WTC11 (cell line): ENCODE data around the gene GPR132. TPM values are rescaled to one million over a fixed set of nuclear protein-coding genes. Genes with fewer than 3 reads are reported as not detected.

Experiments used
- ATAC-seq: fragments of 200-7000 bp; cut with Tn5 transposase; 2 replicates; pipeline ENCODE4 v1.10.0; 2021; ENCODE audit warnings: mild to moderate bottlenecking, moderate library complexity
- CTCF ChIA-PET: fragments of 300-600 bp; sonication (Branson Sonifier 250); formaldehyde crosslinking; loops from one replicate; lab custom pipeline; 2021; ENCODE audit warnings: antibody characterized with exemption; lab: Charles Lee
- POLR2A ChIA-PET: fragments of 350-600 bp; sonication (Branson Sonifier 250); formaldehyde crosslinking; loops from one replicate; lab custom pipeline; 2021; ENCODE audit warnings: antibody characterized with exemption; lab: Charles Lee
- DNase-seq: peaks from one replicate; pipeline ENCODE4 v3.0.0; 2021; ENCODE audit warnings: low spot score
- H3K27ac Mint-ChIP-seq: 2 replicates; pipeline ENCODE4 v1.8.0; 2021; ENCODE audit warnings: mixed read lengths
- H3K27me3 Mint-ChIP-seq: 2 replicates; pipeline ENCODE4 v1.8.0; 2021; ENCODE audit warnings: low read depth, mild to moderate bottlenecking, moderate library complexity, mixed read lengths
- H3K36me3 Mint-ChIP-seq: 2 replicates; pipeline ENCODE4 v1.8.0; 2021; ENCODE audit warnings: mixed read lengths
- H3K4me1 Mint-ChIP-seq: 2 replicates; pipeline ENCODE4 v1.8.0; 2022; ENCODE audit warnings: mixed read lengths
- H3K4me3 Mint-ChIP-seq: 2 replicates; pipeline ENCODE4 v1.8.0; 2021; ENCODE audit warnings: mild to moderate bottlenecking, moderate library complexity, mixed read lengths
- H3K9me3 Mint-ChIP-seq: 2 replicates; pipeline ENCODE4 v1.8.0; 2021; ENCODE audit warnings: mixed read lengths
- ATF6 ChIP-seq: sonication (generic); formaldehyde crosslinking; IDR thresholded peaks from 2 replicates; pipeline ENCODE4 v1.8.1; 2023; ENCODE audit warnings: mild to moderate bottlenecking, missing genetic modification reagents
- CBFB ChIP-seq: sonication (generic); formaldehyde crosslinking; IDR thresholded peaks from 2 replicates; pipeline ENCODE4 v1.8.1; 2022; ENCODE audit warnings: mild to moderate bottlenecking, low read depth, missing genetic modification reagents
- E2F1 ChIP-seq: sonication (generic); formaldehyde crosslinking; IDR thresholded peaks from 2 replicates; pipeline ENCODE4 v1.8.0; 2022; ENCODE audit warnings: mild to moderate bottlenecking, missing genetic modification reagents
- ERG ChIP-seq: fragments of 250-450 bp; sonication (Bioruptor Pico); IDR thresholded peaks from 2 replicates; pipeline ENCODE4 v1.8.0; 2021; ENCODE audit warnings: mild to moderate bottlenecking
- FOXJ3 ChIP-seq: sonication (generic); formaldehyde crosslinking; IDR thresholded peaks from 2 replicates; pipeline ENCODE4 v1.9.0; 2021; ENCODE audit warnings: missing genetic modification reagents, mild to moderate bottlenecking, borderline replicate concordance
- GRHL2 ChIP-seq: fragments of 250-450 bp; sonication (Bioruptor Pico); IDR thresholded peaks from 2 replicates; pipeline ENCODE4 v1.8.0; 2022; ENCODE audit warnings: mild to moderate bottlenecking, moderate library complexity; ENCODE audit not compliant: insufficient replicate concordance, severe bottlenecking
- JAZF1 ChIP-seq: fragments of 250-450 bp; sonication (Bioruptor Pico); IDR thresholded peaks from 2 replicates; pipeline ENCODE4 v1.9.0; 2021; ENCODE audit warnings: moderate library complexity, mild to moderate bottlenecking, inconsistent platforms
- MYBL2 ChIP-seq: sonication (generic); formaldehyde crosslinking; IDR thresholded peaks from 2 replicates; pipeline ENCODE4 v1.8.1; 2023; ENCODE audit warnings: mild to moderate bottlenecking, moderate library complexity, missing genetic modification reagents
- RORB ChIP-seq: fragments of 250-450 bp; sonication (Bioruptor Pico); IDR thresholded peaks from 2 replicates; pipeline ENCODE4 v1.9.0; 2021; ENCODE audit warnings: mild to moderate bottlenecking
- SMAD4 ChIP-seq: sonication (generic); formaldehyde crosslinking; IDR thresholded peaks from 2 replicates; pipeline ENCODE4 v1.8.0; 2022; ENCODE audit warnings: mild to moderate bottlenecking, missing genetic modification reagents
- TCF7 ChIP-seq: sonication (generic); formaldehyde crosslinking; IDR thresholded peaks from 2 replicates; pipeline ENCODE4 v1.8.0; 2022; ENCODE audit warnings: mild to moderate bottlenecking, low read depth, missing genetic modification reagents, moderate library complexity
- TEAD1 ChIP-seq: sonication (generic); formaldehyde crosslinking; IDR thresholded peaks from 2 replicates; pipeline ENCODE4 v1.8.0; 2022; ENCODE audit warnings: mild to moderate bottlenecking, missing genetic modification reagents
- ZNF263 ChIP-seq: sonication (generic); formaldehyde crosslinking; IDR thresholded peaks from 2 replicates; pipeline ENCODE4 v1.8.1; 2022; ENCODE audit warnings: low read depth, mild to moderate bottlenecking, moderate library complexity, missing genetic modification reagents
- ZSCAN18 ChIP-seq: fragments of 250-450 bp; sonication (Bioruptor Pico); IDR thresholded peaks from 2 replicates; pipeline ENCODE4 v2.1.2; 2022; ENCODE audit warnings: mild to moderate bottlenecking, moderate library complexity
- total RNA-seq: library from RNA; stranded (reverse); gene quantifications from 3 replicates; pipeline ENCODE4 v1.2.3, GENCODE V29; 2021
- TF ChIP-seq, protein P1 (sequence below): sonication (generic); formaldehyde crosslinking; IDR thresholded peaks from 2 replicates; pipeline ENCODE4 v1.8.1; 2023; ENCODE audit warnings: mild to moderate bottlenecking, missing genetic modification reagents, moderate library complexity
- TF ChIP-seq, protein P2 (sequence below): sonication (generic); formaldehyde crosslinking; IDR thresholded peaks from 2 replicates; pipeline ENCODE4 v1.8.0; 2022; ENCODE audit warnings: mild to moderate bottlenecking, missing genetic modification reagents
- TF ChIP-seq, protein P3 (sequence below): sonication (generic); formaldehyde crosslinking; conservative IDR thresholded peaks from 2 replicates; pipeline ENCODE4 v1.8.1; 2023; ENCODE audit warnings: mild to moderate bottlenecking, low read depth, missing genetic modification reagents, moderate library complexity

Gene GPR132
- total RNA-seq, 1 experiment from 2014 or later: 0.13 TPM

GRCh38 chr14:105020815-105021655 is 44.2 kb downstream of the GPR132 start, which contains the start of gene CDCA4 (continued):
- TF ChIP-seq ATF6 (CRISPR knock-in tag) (no peak), TCF7 (no peak), E2F1 (peak; percentile 82; the same call in 1 of the 2 replicates), RORB (CRISPR knock-in tag) (no peak), CBFB (CRISPR knock-in tag) (0 out of 2 replicates have a peak, but pooled peaks have one; percentile 83), SMAD4 (CRISPR knock-in tag) (no peak), TEAD1 (CRISPR knock-in tag) (peak; percentile 60; the same call in 1 of the 2 replicates), MYBL2 (CRISPR knock-in tag) (peak; percentile 98), GRHL2 (CRISPR knock-in tag) (no peak), FOXJ3 (CRISPR knock-in tag) (no peak)
- TF ChIP-seq, protein P1, sequence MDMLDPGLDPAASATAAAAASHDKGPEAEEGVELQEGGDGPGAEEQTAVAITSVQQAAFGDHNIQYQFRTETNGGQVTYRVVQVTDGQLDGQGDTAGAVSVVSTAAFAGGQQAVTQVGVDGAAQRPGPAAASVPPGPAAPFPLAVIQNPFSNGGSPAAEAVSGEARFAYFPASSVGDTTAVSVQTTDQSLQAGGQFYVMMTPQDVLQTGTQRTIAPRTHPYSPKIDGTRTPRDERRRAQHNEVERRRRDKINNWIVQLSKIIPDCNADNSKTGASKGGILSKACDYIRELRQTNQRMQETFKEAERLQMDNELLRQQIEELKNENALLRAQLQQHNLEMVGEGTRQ (CRISPR knock-in tag): peak; percentile 93
- TF ChIP-seq, protein P2, sequence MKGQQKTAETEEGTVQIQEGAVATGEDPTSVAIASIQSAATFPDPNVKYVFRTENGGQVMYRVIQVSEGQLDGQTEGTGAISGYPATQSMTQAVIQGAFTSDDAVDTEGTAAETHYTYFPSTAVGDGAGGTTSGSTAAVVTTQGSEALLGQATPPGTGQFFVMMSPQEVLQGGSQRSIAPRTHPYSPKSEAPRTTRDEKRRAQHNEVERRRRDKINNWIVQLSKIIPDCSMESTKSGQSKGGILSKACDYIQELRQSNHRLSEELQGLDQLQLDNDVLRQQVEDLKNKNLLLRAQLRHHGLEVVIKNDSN (CRISPR knock-in tag): peak; percentile 92
- TF ChIP-seq, protein P3, sequence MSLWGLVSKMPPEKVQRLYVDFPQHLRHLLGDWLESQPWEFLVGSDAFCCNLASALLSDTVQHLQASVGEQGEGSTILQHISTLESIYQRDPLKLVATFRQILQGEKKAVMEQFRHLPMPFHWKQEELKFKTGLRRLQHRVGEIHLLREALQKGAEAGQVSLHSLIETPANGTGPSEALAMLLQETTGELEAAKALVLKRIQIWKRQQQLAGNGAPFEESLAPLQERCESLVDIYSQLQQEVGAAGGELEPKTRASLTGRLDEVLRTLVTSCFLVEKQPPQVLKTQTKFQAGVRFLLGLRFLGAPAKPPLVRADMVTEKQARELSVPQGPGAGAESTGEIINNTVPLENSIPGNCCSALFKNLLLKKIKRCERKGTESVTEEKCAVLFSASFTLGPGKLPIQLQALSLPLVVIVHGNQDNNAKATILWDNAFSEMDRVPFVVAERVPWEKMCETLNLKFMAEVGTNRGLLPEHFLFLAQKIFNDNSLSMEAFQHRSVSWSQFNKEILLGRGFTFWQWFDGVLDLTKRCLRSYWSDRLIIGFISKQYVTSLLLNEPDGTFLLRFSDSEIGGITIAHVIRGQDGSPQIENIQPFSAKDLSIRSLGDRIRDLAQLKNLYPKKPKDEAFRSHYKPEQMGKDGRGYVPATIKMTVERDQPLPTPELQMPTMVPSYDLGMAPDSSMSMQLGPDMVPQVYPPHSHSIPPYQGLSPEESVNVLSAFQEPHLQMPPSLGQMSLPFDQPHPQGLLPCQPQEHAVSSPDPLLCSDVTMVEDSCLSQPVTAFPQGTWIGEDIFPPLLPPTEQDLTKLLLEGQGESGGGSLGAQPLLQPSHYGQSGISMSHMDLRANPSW: no peak

- peak; percentile 52 for DNase-seq
- no peak for TF ChIP-seq ZSCAN18
- TF ChIP-seq ERG (CRISPR knock-in tag): no peak
- TF ChIP-seq JAZF1 (CRISPR knock-in tag): no peak
- no peak for TF ChIP-seq TEAD1 (CRISPR knock-in tag)
- TF ChIP-seq ZNF263: no peak
- TF ChIP-seq, protein P1 (CRISPR knock-in tag): no peak
Observed at GRCh38 chr14:105019861-105020814, 45.1 kb downstream of the GPR132 start.

More at GRCh38 chr14:105019861-105020814, 45.1 kb downstream of the GPR132 start:
- Mint-ChIP-seq H3K4me1 (peaks cover 72% of the 10 kb centered on the region), H3K27ac (peak overlapping the region; percentile 73), H3K27me3 (no peaks in the 10 kb centered on the region), H3K4me3 (peak overlapping the region; percentile 88), H3K9me3 (no peaks in the 10 kb centered on the region), H3K36me3 (peaks cover 15% of the 10 kb centered on the region)
- ChIA-PET POLR2A (no interaction called here), CTCF (interaction anchor here (0.9 to 3.1 kb wide), 12 partner anchors 11 to 461 kb away, joined by 3 to 21 read pairs (median 4); no protein-coding TSS in a partner anchor)
- ATAC-seq: peak; percentile 3; the same call in 1 of the 2 replicates
